SK-N-MC (cell line): ENCODE results near the gene PLEKHA5.

Experiments
- EZH2 ChIP-seq: fragments of 200-600 bp; sonication (generic); IDR thresholded peaks from one replicate; pipeline ENCODE4 v1.6.1; 2017; ENCODE audit warnings: antibody characterized with exemption
- FOXP2 ChIP-seq: optimal IDR thresholded peaks from 2 replicates; pipeline ENCODE3; 2011; ENCODE audit warnings: mild to moderate bottlenecking, moderate library complexity; ENCODE audit not compliant: insufficient read depth; ENCODE audit errors: extremely low read length, control extremely low read depth
- POLR2AphosphoS5 ChIP-seq: IDR thresholded peaks from 2 replicates; pipeline ENCODE4 v1.6.1; 2012; ENCODE audit warnings: mild to moderate bottlenecking, low read depth, low read length, borderline replicate concordance

GRCh38 chr12:19323805-19324204 lies 194.3 kb downstream of the PLEKHA5 start:
- TF ChIP-seq EZH2 (no peak), POLR2AphosphoS5 (no peak), FOXP2 (no peak)
